Keratinocyte (primary cell): ENCODE data around the gene PYM1. TPM values are rescaled to one million over a fixed set of nuclear protein-coding genes. Genes with fewer than 3 reads are reported as not detected.

Experiments used
- DNase-seq: peaks from one replicate; pipeline ENCODE4 v3.0.0-alpha.2; 2011; ENCODE audit warnings: low read depth, missing footprints, low spot score
- FAIRE-seq: peaks from 2 replicates; lab custom pipeline; 2011; peaks lifted over from hg19 to GRCh38; lab: Jason Lieb, UNC
- H2AFZ ChIP-seq: 2 replicates; pipeline ENCODE4 v1.6.0; 2012; ENCODE audit warnings: low read length, control low read depth, inconsistent platforms; ENCODE audit not compliant: control insufficient read depth
- H3K27ac ChIP-seq: 2 replicates; pipeline ENCODE4 v1.5.1; 2011; ENCODE audit warnings: low read length; ENCODE audit not compliant: control insufficient read depth, insufficient read depth
- H3K27me3 ChIP-seq: 3 replicates; pipeline ENCODE4 v1.6.0; 2011; ENCODE audit warnings: low read length; ENCODE audit not compliant: control insufficient read depth, insufficient read depth; ENCODE audit errors: extremely low read depth
- H3K36me3 ChIP-seq, 2 experiments: 2 replicates in 1 of 2; 3 replicates in 1 of 2; pipeline ENCODE4 v1.5.1; 2011; ENCODE audit warnings: low read length in 2 of 2, mild to moderate bottlenecking in 1 of 2; ENCODE audit not compliant: control insufficient read depth in 2 of 2, insufficient read depth in 2 of 2; ENCODE audit errors: extremely low read depth in 1 of 2
- H3K4me1 ChIP-seq: 3 replicates; pipeline ENCODE4 v1.5.1; 2011; ENCODE audit warnings: low read length; ENCODE audit not compliant: control insufficient read depth, insufficient read depth; ENCODE audit errors: extremely low read depth
- H3K4me2 ChIP-seq: 3 replicates; pipeline ENCODE4 v1.6.0; 2011; ENCODE audit warnings: low read depth, low read length; ENCODE audit not compliant: control insufficient read depth, insufficient read depth; ENCODE audit errors: extremely low read depth
- H3K4me3 ChIP-seq, 3 experiments: fragments of 200-600 bp in 1 of 3; sonication (generic) in 1 of 3; 2 replicates in 2 of 3; 3 replicates in 1 of 3; pipeline ENCODE4 v1.5.1; 2011 to 2016; ENCODE audit warnings: low read length in 3 of 3, mild to moderate bottlenecking in 3 of 3, control low read depth in 2 of 3, inconsistent platforms in 1 of 3, low read depth in 1 of 3, mixed read lengths in 1 of 3, mixed run types in 1 of 3, moderate library complexity in 1 of 3; ENCODE audit not compliant: control insufficient read depth in 2 of 3, insufficient read depth in 2 of 3; ENCODE audit errors: extremely low read depth in 1 of 3
- H3K79me2 ChIP-seq: 2 replicates; pipeline ENCODE4 v1.6.0; 2012; ENCODE audit warnings: low read length; ENCODE audit not compliant: control insufficient read depth, insufficient read depth
- H3K9ac ChIP-seq: 3 replicates; pipeline ENCODE4 v1.6.0; 2011; ENCODE audit warnings: low read length; ENCODE audit not compliant: control insufficient read depth, insufficient read depth; ENCODE audit errors: extremely low read depth
- H3K9me1 ChIP-seq: 3 replicates; pipeline ENCODE4 v1.6.0; 2011; ENCODE audit warnings: low read length; ENCODE audit not compliant: control insufficient read depth, insufficient read depth; ENCODE audit errors: extremely low read depth
- H3K9me3 ChIP-seq: 2 replicates; pipeline ENCODE4 v1.5.1; 2012; ENCODE audit warnings: low read depth, low read length; ENCODE audit not compliant: control insufficient read depth
- H4K20me1 ChIP-seq: 3 replicates; pipeline ENCODE4 v1.6.0; 2011; ENCODE audit warnings: low read length; ENCODE audit not compliant: control insufficient read depth, insufficient read depth; ENCODE audit errors: extremely low read depth
- EZH2 ChIP-seq: IDR thresholded peaks from one replicate; pipeline ENCODE4 v1.6.1; 2012; ENCODE audit warnings: inconsistent platforms, mild to moderate bottlenecking, low read length, moderate library complexity
- dilution Hi-C: fragments of 300-500 bp; cut with MboI; formaldehyde crosslinking; loops from one replicate; pipeline ENCODE4 v1.7.0; 2020; ENCODE audit warnings: low sequenced_read_pairs; ENCODE audit not compliant: extremely low pct_ligation_motif_present
- polyA plus RNA-seq, 5 experiments: library from polyadenylated mRNA; depleted of rRNA in 3 of 5; stranded (reverse) in 3 of 5; stranded (forward) in 1 of 5; unstranded in 1 of 5; fragments of >200 nt; gene quantifications; 1 replicate in 1 of 5; 2 replicates in 3 of 5; 3 replicates in 1 of 5; pipeline versions ENCODE4 v1.2.1 to v1.2.3, GENCODE V29; 2011 to 2012; ENCODE audit warnings: missing spikeins in 2 of 5, low read depth in 1 of 5, low replicate concordance in 1 of 5
- TF ChIP-seq, protein P1 (sequence below), 3 experiments: IDR thresholded peaks in 1 of 3; conservative IDR thresholded peaks in 1 of 3; optimal IDR thresholded peaks in 1 of 3; 2 replicates in 2 of 3; 3 replicates in 1 of 3; pipeline versions ENCODE3 to v1.5.1; 2011; ENCODE audit warnings: low read length in 3 of 3, mild to moderate bottlenecking in 3 of 3, moderate library complexity in 2 of 3, control low read depth in 1 of 3, inconsistent platforms in 1 of 3; ENCODE audit not compliant: insufficient read depth in 2 of 3; ENCODE audit errors: extremely low read depth in 1 of 3

Gene PYM1
- polyA plus RNA-seq, 1 donor (not counting 4 experiments of a cell fraction or from before 2014, with no cell fraction given): 63.4 TPM

DNA sequence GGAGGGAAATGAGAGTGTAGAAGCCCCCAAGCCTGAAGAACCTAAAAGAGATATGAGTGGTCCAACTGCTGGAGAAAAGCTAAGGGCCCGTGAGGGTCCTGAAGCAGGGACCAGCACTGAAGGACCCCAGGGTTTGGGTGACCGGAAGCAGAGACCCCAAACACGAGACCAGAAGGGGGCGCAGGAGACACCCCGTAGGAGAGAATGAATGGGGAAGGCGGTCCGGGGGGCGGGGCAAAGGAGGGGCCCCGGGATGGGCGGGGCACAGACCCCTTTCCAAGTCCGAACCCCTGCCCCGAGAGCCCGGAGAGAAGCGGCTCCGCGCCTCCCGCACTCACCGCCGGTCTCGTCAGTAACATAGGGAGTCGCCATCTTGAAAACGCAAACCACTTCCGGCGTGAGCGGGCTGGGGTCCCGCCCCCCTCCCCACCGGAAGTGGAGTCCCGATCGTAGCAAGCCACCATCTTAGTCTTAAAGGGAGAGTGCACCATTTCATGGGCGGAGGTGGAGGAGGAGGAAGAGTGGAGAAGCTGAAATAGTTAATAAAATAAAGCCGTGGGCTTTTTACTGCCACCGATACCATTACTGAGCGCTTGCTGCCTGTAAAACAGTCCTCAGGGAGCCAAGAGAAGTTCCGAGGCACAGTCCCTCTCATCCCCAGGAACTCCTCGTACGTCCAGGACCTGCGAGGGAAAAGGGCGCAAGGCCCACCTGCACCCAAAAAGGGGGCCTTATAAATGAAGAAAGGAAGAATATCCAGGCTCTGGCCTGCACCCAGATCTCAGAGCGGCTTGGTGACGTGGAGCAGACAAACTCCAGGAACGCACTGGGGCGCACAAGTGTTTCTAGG is 731 bp downstream of the PYM1 start:
- peaks cover 28% of the 10 kb centered on the region for H3K4me1 ChIP-seq

DNA sequence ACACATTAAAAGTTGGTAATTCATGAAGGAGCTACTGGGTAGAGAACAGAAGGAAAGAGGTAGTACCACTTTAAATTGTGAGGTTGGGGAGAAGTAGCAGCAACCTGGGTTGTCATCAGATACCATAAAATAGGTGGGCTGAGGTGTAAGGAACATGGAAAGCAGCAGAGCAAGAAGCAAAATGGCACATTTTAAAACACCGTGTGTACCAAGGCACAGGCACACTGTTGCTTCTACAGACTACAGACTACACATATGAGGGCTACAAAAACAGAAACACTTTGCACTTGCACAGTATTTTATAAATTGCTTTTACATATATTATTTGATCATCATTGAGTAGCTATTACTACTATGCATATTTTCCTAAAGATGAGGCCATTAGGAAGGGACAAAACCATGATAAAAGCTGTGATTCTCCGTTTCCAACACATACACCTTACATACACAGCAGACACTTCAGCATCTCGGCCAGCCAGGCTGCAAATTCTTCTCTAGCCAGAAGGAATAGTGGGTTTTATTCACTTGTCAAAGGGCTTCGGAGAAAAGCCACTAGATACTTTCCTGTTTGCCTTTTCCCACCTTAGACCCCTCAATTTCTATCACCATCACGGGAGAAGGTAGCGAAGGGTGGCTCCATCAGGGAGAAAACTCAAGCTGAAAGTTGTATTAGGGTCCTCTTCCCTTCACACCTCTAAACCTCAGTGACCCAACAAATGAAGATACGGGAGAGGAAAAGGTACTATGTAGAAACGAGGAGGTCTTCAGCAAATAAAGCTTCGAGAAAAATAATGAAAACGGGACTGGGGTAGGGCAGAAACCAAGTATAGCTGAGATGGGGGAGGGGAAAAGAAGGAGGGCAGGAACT is 1.6 kb downstream of the PYM1 start:
- H3K36me3 ChIP-seq: peaks cover 8% of the 10 kb centered on the region in 2 experiments
- H3K79me2 ChIP-seq: peaks cover 57% of the 10 kb centered on the region

More for the DNA sequence above, 731 bp downstream of the PYM1 start:
- H3K27ac ChIP-seq: peak overlapping the region; percentile 89
- peak overlapping the region; percentile 90 for H3K9ac ChIP-seq
- no peaks in the 10 kb centered on the region for H4K20me1 ChIP-seq
- H3K4me2 ChIP-seq: peak overlapping the region; percentile 99
- H3K36me3 ChIP-seq: peaks cover 5% of the 10 kb centered on the region in 2 experiments
- DNase-seq (peak; percentile 71), FAIRE-seq (no peak)
- H3K27me3 ChIP-seq: no peaks in the 10 kb centered on the region
- H2AFZ ChIP-seq: peak overlapping the region; percentile 82
- H3K9me1 ChIP-seq: no peaks in the 10 kb centered on the region
- dilution Hi-C loops: no loop called here
- TF ChIP-seq, protein P1, sequence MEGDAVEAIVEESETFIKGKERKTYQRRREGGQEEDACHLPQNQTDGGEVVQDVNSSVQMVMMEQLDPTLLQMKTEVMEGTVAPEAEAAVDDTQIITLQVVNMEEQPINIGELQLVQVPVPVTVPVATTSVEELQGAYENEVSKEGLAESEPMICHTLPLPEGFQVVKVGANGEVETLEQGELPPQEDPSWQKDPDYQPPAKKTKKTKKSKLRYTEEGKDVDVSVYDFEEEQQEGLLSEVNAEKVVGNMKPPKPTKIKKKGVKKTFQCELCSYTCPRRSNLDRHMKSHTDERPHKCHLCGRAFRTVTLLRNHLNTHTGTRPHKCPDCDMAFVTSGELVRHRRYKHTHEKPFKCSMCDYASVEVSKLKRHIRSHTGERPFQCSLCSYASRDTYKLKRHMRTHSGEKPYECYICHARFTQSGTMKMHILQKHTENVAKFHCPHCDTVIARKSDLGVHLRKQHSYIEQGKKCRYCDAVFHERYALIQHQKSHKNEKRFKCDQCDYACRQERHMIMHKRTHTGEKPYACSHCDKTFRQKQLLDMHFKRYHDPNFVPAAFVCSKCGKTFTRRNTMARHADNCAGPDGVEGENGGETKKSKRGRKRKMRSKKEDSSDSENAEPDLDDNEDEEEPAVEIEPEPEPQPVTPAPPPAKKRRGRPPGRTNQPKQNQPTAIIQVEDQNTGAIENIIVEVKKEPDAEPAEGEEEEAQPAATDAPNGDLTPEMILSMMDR (optimal IDR thresholded peaks at IDR 0.05 in 1 of 3, IDR thresholded peaks at IDR 0.05 in 1 of 3, conservative IDR thresholded peaks at IDR 0.05 in 1 of 3; ENCODE audit: extremely low read depth in 1 of 3, insufficient read depth in 2 of 3, low read length in 3 of 3): peak; percentile 68 to 79 (median 71)
- no peak for TF ChIP-seq EZH2
- peak overlapping the region; percentile 63 to 95 (median 90) for H3K4me3 ChIP-seq
- peaks cover 55% of the 10 kb centered on the region for H3K79me2 ChIP-seq
- no peaks in the 10 kb centered on the region for H3K9me3 ChIP-seq

More for the DNA sequence above, 1.6 kb downstream of the PYM1 start:
- peak overlapping the region; percentile 42 for H2AFZ ChIP-seq
- peak overlapping the region; percentile 63 to 95 (median 90) for H3K4me3 ChIP-seq
- no peaks in the 10 kb centered on the region for H3K9me1 ChIP-seq
- FAIRE-seq (no peak), DNase-seq (no peak)
- peak overlapping the region; percentile 89 for H3K27ac ChIP-seq
- H3K27me3 ChIP-seq: no peaks in the 10 kb centered on the region
- no peaks in the 10 kb centered on the region for H4K20me1 ChIP-seq
- no peaks in the 10 kb centered on the region for H3K9me3 ChIP-seq
- dilution Hi-C loops: no loop called here
- H3K9ac ChIP-seq: peak overlapping the region; percentile 90
- no peak for TF ChIP-seq EZH2
- TF ChIP-seq, protein P1 (optimal IDR thresholded peaks at IDR 0.05 in 1 of 3, IDR thresholded peaks at IDR 0.05 in 1 of 3, conservative IDR thresholded peaks at IDR 0.05 in 1 of 3; ENCODE audit: extremely low read depth in 1 of 3, insufficient read depth in 2 of 3, low read length in 3 of 3): no peak
- H3K4me1 ChIP-seq: peaks cover 28% of the 10 kb centered on the region
- peak overlapping the region; percentile 69 for H3K4me2 ChIP-seq
